Psoas muscle (tissue), 8 donors: ENCODE measurements around the gene GTF3C5. TPM values are rescaled to one million over a fixed set of nuclear protein-coding genes. Genes with fewer than 3 reads are reported as not detected.

Source experiments
- ATAC-seq, 4 donors: fragments of 200-7000 bp; cut with Tn5 transposase; one replicate each; pipeline ENCODE4 v1.9.1; 2020; ENCODE audit warnings: moderate library complexity in 3 of 4, mild to moderate bottlenecking in 2 of 4
- DNase-seq, 2 donors: peaks; one replicate each; pipeline ENCODE4 v3.0.0-alpha.2; 2020
- H3K27ac ChIP-seq: fragments of 200-600 bp; one replicate; pipeline ENCODE4 v1.8.0; 2022
- H3K27me3 ChIP-seq, 3 donors: fragments of 200-600 bp in 1 of 3; one replicate each; pipeline versions ENCODE4 v1.6.1 to v1.8.0; 2013 to 2022; ENCODE audit warnings: low read length in 2 of 3, mild to moderate bottlenecking in 2 of 3, moderate library complexity in 1 of 3; ENCODE audit not compliant: insufficient read depth in 3 of 3
- H3K36me3 ChIP-seq, 2 donors: fragments of 200-600 bp in 1 of 2; one replicate each; pipeline versions ENCODE4 v1.6.1 to v1.8.0; 2013 to 2022; ENCODE audit warnings: low read depth in 1 of 2, mild to moderate bottlenecking in 1 of 2, moderate library complexity in 1 of 2; ENCODE audit not compliant: insufficient read depth in 1 of 2
- H3K4me1 ChIP-seq: fragments of 200-600 bp; one replicate; pipeline ENCODE4 v1.8.0; 2022
- H3K4me3 ChIP-seq: fragments of 200-600 bp; one replicate; pipeline ENCODE4 v1.8.0; 2022; ENCODE audit warnings: mild to moderate bottlenecking
- H3K9me3 ChIP-seq: fragments of 200-600 bp; one replicate; pipeline ENCODE4 v1.8.0; 2022
- WGBS, 3 donors: extraction: QIAGEN DNeasy Blood & Tissue Kit; methylation state at CpG; one replicate each; pipeline versions ENCODE4 v1.1.6 to v1.1.7; 2013; 5-methylcytosine and 5-hydroxymethylcytosine counted together
- intact Hi-C, 2 donors: fragments of 100-400 bp; cut with DNase I; formaldehyde crosslinking; loops; one replicate each; pipeline versions ENCODE4 v1.11.0 to v1.14.2; 2022
- polyA plus RNA-seq, 3 donors: library from polyadenylated mRNA; stranded (reverse); fragments of 200-250 nt; gene quantifications; one replicate each; pipeline ENCODE4 v1.2.3, GENCODE V29; 2013
- total RNA-seq, 4 donors: library from RNA; stranded (reverse); fragmentation: NEBNext Ultra II Directional in 2 of 4; extraction: Animal tissue kit (Norgen Biotek cat#: 25700) in 2 of 4; gene quantifications; one replicate each; pipeline versions ENCODE4 v1.2.1 to v1.2.4, GENCODE V29; 2021 to 2023
- TF ChIP-seq, protein P1 (sequence below): fragments of 200-600 bp; IDR thresholded peaks from one replicate; pipeline ENCODE4 v1.8.0; 2022; ENCODE audit warnings: antibody characterized with exemption
- donor health status: healthy with polysubstance abuse.
- donor health status: DM: no; HTN: no; CAD: no; lungs with moderate emphysema.
- donor health status: Bipolar disorder and iron deficiency.
- donor health status: healthy.
- donor health status: DM: yes; HTN: yes; CAD: no.
- donor health status: DM: no; HTN: no; CAD: no.
- donor health status: DM: no; HTN: no; CAD: no.
- donor health status: DM: yes; HTN: yes; CAD: no.

The GTF3C5 gene
- total and polyA plus RNA-seq, 7 donors: 34.6 to 70.8 (median 42.7) TPM

DNA sequence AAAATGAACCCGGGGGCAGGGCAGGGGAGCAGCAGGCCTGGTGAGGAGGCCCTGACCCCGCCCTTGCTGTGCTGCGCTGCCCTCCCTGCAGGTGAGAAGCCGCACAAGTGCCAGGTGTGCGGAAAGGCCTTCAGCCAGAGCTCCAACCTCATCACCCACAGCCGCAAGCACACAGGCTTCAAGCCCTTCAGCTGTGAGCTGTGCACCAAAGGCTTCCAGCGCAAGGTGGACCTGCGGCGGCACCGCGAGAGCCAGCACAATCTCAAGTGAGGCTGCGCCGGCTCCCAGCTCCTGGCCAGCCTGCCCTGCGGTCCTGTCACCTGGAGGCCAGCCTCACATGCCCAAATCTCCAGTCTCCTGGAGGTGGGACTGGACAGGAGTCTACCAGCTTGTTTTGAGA lies 40.0 kb upstream of the GTF3C5 start:
- TF ChIP-seq, protein P1, sequence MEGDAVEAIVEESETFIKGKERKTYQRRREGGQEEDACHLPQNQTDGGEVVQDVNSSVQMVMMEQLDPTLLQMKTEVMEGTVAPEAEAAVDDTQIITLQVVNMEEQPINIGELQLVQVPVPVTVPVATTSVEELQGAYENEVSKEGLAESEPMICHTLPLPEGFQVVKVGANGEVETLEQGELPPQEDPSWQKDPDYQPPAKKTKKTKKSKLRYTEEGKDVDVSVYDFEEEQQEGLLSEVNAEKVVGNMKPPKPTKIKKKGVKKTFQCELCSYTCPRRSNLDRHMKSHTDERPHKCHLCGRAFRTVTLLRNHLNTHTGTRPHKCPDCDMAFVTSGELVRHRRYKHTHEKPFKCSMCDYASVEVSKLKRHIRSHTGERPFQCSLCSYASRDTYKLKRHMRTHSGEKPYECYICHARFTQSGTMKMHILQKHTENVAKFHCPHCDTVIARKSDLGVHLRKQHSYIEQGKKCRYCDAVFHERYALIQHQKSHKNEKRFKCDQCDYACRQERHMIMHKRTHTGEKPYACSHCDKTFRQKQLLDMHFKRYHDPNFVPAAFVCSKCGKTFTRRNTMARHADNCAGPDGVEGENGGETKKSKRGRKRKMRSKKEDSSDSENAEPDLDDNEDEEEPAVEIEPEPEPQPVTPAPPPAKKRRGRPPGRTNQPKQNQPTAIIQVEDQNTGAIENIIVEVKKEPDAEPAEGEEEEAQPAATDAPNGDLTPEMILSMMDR: no peak
- DNase-seq (no peak), ATAC-seq (no peak)
- Histone ChIP-seq H3K9me3 (no peaks in the 10 kb centered on the region), H3K4me1 (peaks cover 4% of the 10 kb centered on the region), H3K36me3 (no peaks in the 10 kb centered on the region), H3K27me3 (peaks cover 0 to 28% (median 5%) of the 10 kb centered on the region in 3 donors), H3K27ac (no peak overlapping the region), H3K4me3 (no peak overlapping the region)
- WGBS, 3 donors: 92 to 96% (median 96%) methylated on average over 11 to 14 of the region's 14 CpGs
- intact Hi-C loops: no loop called here

DNA sequence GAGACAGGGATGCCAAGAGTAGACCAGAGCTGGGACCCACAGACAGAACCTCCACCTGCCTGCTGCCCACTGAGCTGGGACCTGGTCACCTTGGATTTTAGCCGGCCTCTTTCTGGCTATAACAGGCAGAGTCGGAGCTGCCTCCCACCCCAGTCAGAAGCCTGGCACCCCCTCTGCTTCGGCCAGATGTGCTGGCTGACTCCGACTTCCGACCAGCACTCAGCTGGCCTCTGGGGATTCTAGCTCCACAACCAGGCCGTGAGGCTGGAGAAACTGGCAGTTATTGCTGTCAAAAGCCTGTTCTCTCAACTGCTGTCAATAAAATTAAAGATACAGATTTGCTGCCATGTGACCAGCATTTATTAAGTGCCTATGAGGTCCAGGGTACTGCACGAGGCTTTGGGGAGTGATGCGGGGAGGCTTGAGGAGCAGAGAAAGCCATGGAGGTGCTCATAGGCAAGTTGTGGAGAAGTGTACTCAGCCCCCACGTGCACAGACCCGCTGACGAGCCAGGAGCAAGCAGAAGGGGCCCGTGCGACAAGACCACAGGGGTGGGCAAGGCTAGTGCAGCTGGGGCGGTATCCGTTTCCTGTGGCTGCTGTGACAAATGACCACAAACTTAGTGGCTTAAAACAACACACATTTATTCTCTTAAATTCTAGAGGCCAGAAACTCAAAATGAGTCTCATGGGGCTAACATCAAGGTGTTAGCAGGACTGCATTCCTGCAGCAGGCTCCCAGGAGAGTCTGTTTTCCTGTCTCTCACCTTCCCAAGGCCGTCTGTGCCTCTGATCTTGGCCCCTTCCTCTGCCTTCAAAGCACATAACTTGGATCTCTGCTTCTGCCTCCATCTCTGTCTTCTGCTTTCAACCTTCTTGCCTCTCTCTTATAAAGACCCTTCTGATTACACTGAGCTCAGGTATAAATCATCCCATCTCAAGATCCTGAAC lies 39.2 kb upstream of the GTF3C5 start:
- H3K4me3 ChIP-seq: no peak overlapping the region
- H3K36me3 ChIP-seq: no peaks in the 10 kb centered on the region
- TF ChIP-seq, protein P1: no peak
- intact Hi-C loops: no loop called here
- H3K27me3 ChIP-seq: peaks cover 0 to 36% (median 5%) of the 10 kb centered on the region in 3 donors
- H3K27ac ChIP-seq: no peak overlapping the region
- DNase-seq (no peak), ATAC-seq (no peak)
- H3K9me3 ChIP-seq: no peaks in the 10 kb centered on the region
- 22 to 32% (median 26%) methylated on average over 16 of the region's 16 CpGs for WGBS, 3 donors
- H3K4me1 ChIP-seq: peaks cover 3% of the 10 kb centered on the region

DNA sequence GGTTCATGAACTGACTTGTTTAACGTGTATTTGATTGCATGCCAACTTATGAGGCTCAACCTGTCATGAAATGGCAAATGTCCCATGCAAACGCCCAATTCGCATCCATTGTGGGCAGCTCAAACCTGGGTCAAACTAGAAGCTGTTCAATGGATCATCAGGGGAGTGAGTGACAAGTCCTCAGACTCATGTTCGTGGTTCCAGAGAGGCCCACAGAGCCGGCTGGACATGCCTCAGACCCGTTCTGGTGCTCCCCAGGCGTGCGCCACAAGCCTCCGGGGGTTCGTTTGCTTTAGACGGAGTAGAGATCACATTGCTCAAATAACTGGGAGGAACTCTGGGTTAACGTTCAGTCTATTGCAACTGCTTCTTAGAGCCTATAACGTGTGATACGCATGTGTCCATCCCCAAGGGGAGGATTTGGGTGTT lies 37.3 kb upstream of the GTF3C5 start:
- H3K36me3 ChIP-seq: no peaks in the 10 kb centered on the region
- intact Hi-C loops: no loop called here
- H3K9me3 ChIP-seq: no peaks in the 10 kb centered on the region
- no peaks in the 10 kb centered on the region for H3K4me1 ChIP-seq
- DNase-seq (no peak), ATAC-seq (no peak)
- no peak overlapping the region for H3K4me3 ChIP-seq
- 49 to 51% (median 49%) methylated on average over 14 of the region's 14 CpGs for WGBS, 3 donors
- peaks cover 0 to 36% (median 5%) of the 10 kb centered on the region in 3 donors for H3K27me3 ChIP-seq
- no peak overlapping the region for H3K27ac ChIP-seq
- TF ChIP-seq, protein P1: no peak

DNA sequence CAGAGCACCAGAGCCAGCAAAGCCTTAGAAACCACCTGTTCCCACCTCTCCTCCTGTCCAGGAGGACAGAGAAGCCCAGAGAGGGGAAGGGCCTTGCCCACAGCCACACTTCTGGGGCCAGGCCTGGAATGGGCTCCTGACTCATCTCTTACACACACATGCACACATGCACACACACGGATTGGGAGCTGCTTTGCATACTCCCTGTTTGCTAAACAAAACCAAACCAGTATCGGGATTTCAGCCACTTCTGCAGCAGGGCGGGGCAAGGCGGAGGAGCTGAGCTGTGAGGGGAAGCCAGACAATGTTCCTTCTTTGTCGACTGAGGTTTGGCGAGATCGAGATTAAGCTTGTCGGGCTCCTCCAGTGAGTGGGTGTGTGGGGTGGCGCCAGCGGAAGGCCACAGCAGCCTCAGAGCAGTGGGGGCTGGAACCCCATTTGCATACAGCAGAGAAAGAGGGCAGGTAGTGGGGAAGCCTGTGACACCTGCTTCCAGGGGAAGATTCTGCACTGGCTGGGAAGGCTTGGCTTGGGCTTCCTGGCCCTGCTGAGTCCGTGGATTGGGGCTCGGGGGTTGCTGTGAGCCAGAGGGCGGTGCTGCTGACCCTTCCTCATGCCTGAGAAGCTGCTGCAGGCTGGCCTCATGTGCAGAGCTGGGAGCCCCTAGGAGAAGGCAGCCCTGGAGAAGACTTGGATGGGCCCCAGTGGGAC lies 36.2 kb upstream of the GTF3C5 start:
- Histone ChIP-seq H3K9me3 (no peaks in the 10 kb centered on the region), H3K27me3 (peaks cover 0 to 37% (median 5%) of the 10 kb centered on the region in 3 donors), H3K27ac (no peak overlapping the region), H3K4me3 (no peak overlapping the region), H3K36me3 (no peaks in the 10 kb centered on the region), H3K4me1 (no peaks in the 10 kb centered on the region)
- DNase-seq: no peak
- intact Hi-C loops: no loop called here
- 39 to 51% (median 43%) methylated on average over 13 of the region's 13 CpGs for WGBS, 3 donors
- TF ChIP-seq, protein P1: no peak
- no peak for ATAC-seq
